GM23248 (cell line): ENCODE data around the gene ISG20L2. TPM values are rescaled to one million over a fixed set of nuclear protein-coding genes. Genes with fewer than 3 reads are reported as not detected.

Source experiments
- DNase-seq: peaks from one replicate; pipeline ENCODE4 v3.0.0-alpha.2; 2015
- H2AFZ ChIP-seq: fragments of 200-600 bp; sonication (generic); 2 replicates; pipeline ENCODE4 v1.6.1; 2016; ENCODE audit warnings: antibody characterized with exemption
- H3F3A ChIP-seq: fragments of 200-600 bp; sonication (generic); 2 replicates; pipeline ENCODE4 v1.6.1; 2016; ENCODE audit warnings: mild to moderate bottlenecking, antibody characterized with exemption, mixed run types; ENCODE audit not compliant: insufficient read depth
- H3K27ac ChIP-seq: fragments of 200-600 bp; sonication (generic); 2 replicates; pipeline ENCODE4 v1.5.1; 2016; ENCODE audit warnings: mild to moderate bottlenecking
- H3K27me3 ChIP-seq: fragments of 200-600 bp; sonication (generic); replicated peaks from 2 replicates; pipeline ENCODE4 v1.6.1; 2016; ENCODE audit warnings: mild to moderate bottlenecking; ENCODE audit not compliant: insufficient read depth
- H3K36me3 ChIP-seq: fragments of 200-600 bp; sonication (generic); 2 replicates; pipeline ENCODE4 v1.6.1; 2016; ENCODE audit warnings: low read depth, mild to moderate bottlenecking
- H3K4me1 ChIP-seq: fragments of 200-600 bp; sonication (generic); 2 replicates; pipeline ENCODE4 v1.6.1; 2016; ENCODE audit warnings: mild to moderate bottlenecking; ENCODE audit not compliant: insufficient read depth
- H3K4me2 ChIP-seq: fragments of 200-600 bp; sonication (generic); one replicate; pipeline ENCODE4 v1.6.1; 2016; ENCODE audit warnings: mild to moderate bottlenecking; ENCODE audit not compliant: unreplicated experiment
- H3K4me3 ChIP-seq: fragments of 200-600 bp; sonication (generic); 2 replicates; pipeline ENCODE4 v1.5.1; 2016; ENCODE audit warnings: mild to moderate bottlenecking
- H3K79me2 ChIP-seq: fragments of 200-600 bp; sonication (generic); 2 replicates; pipeline ENCODE4 v1.6.1; 2016; ENCODE audit warnings: mild to moderate bottlenecking; ENCODE audit not compliant: insufficient read depth
- H3K9ac ChIP-seq: fragments of 200-600 bp; sonication (generic); 2 replicates; pipeline ENCODE4 v1.6.1; 2016; ENCODE audit warnings: mild to moderate bottlenecking
- H3K9me2 ChIP-seq: fragments of 200-600 bp; sonication (generic); 2 replicates; pipeline ENCODE4 v1.6.1; 2016; ENCODE audit warnings: mixed run types, mild to moderate bottlenecking, moderate library complexity; ENCODE audit not compliant: insufficient read depth
- H3K9me3 ChIP-seq: fragments of 200-600 bp; sonication (generic); one replicate; pipeline ENCODE4 v1.6.1; 2017; ENCODE audit warnings: low read depth
- H4K20me1 ChIP-seq: fragments of 200-600 bp; sonication (generic); 2 replicates; pipeline ENCODE4 v1.6.0; 2016; ENCODE audit not compliant: insufficient read depth
- EZH2 ChIP-seq: fragments of 200-600 bp; sonication (generic); IDR thresholded peaks from 2 replicates; pipeline ENCODE4 v1.6.1; 2018; ENCODE audit warnings: antibody characterized with exemption, mild to moderate bottlenecking; ENCODE audit not compliant: insufficient read depth, poor library complexity, severe bottlenecking
- EZH2phosphoT487 ChIP-seq: fragments of 200-600 bp; sonication (generic); IDR thresholded peaks from 2 replicates; pipeline ENCODE4 v1.6.1; 2018; ENCODE audit warnings: antibody characterized with exemption, moderate library complexity, mild to moderate bottlenecking, low read depth; ENCODE audit not compliant: insufficient read depth
- WGBS, 2 experiments: methylation state at CpG; one replicate each; pipeline ENCODE4 v1.1.6; 2015 to 2017; ENCODE audit warnings: low lambda C conversion rate in 2 of 2, low coverage in 1 of 2; ENCODE audit errors: missing lambda C conversion rate in 2 of 2; 5-methylcytosine and 5-hydroxymethylcytosine counted together
- in situ Hi-C: fragments of 300-500 bp; cut with MboI; formaldehyde crosslinking; loops from 2 replicates; pipeline ENCODE4 v1.15.0; 2020
- polyA plus RNA-seq: library from polyadenylated mRNA; unstranded; fragments of >200 nt; fragmentation: Nextera tagmentation; extraction: Ambion mirVana; gene quantifications from 2 replicates; pipeline ENCODE4 v1.2.1, GENCODE V29; 2016
- total RNA-seq: library from RNA; depleted of rRNA; stranded (reverse); fragments of >200 nt; shearing (Covaris generic); gene quantifications from 2 replicates; pipeline ENCODE4 v1.2.3, GENCODE V29; 2014

ISG20L2 gene
- total and polyA plus RNA-seq, 2 experiments from 2014 or later = 10.4 to 17.8 TPM

DNA sequence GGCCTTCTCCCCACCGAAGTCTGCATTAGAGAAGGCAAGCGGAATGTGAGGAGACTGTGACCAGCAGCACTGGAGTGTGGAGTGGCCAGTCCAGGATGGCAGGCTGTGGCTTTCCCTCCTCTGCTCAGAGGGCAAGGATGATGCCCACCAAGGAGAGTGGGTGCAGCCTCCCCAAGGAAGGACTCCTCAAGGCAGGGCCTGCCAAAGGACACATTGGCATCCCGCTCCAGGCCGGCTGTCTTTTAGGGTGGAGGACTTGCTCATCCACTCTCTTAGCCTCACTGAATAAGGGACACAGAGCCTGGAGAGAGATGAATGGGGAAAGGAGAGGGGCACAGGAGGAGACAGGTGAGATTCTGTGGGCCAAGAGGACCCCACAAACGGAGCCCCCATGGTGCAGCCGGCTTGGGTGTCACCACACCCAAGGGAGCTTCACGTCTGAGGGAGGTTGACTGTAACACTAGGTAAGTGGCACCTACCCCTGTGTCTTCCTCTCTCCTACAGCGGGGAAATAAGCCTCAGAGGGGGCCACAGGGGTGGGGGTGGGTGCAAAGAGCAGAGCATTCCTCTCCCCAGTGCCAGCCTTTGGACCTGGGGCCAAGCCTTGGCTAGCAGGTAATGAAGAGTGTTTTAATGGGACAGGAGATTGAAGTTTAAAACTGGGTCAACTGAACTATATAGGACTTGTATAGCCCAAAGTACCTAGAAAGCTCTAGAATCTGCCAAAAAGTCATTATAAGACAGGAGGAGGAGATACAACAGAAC, 47.2 kb downstream of the ISG20L2 start:
- Histone ChIP-seq H4K20me1 (no peaks in the 10 kb centered on the region), H3K9ac (no peak overlapping the region), H3K27me3 (no peaks in the 10 kb centered on the region; the same call in 1 of the 2 replicates), H2AFZ (no peak overlapping the region), H3K4me2 (no peak overlapping the region), H3K4me1 (peaks cover 22% of the 10 kb centered on the region), H3K27ac (no peak overlapping the region), H3K9me3 (no peaks in the 10 kb centered on the region), H3F3A (peaks cover 14% of the 10 kb centered on the region), H3K9me2 (no peaks in the 10 kb centered on the region), H3K79me2 (no peaks in the 10 kb centered on the region), H3K4me3 (no peak overlapping the region), H3K36me3 (no peaks in the 10 kb centered on the region)
- 78 to 83% methylated on average over 8 of the region's 8 CpGs for WGBS, 2 experiments
- DNase-seq = no peak
- no peak for TF ChIP-seq EZH2phosphoT487
- TF ChIP-seq EZH2 = no peak
- in situ Hi-C loops = no loop called here

DNA sequence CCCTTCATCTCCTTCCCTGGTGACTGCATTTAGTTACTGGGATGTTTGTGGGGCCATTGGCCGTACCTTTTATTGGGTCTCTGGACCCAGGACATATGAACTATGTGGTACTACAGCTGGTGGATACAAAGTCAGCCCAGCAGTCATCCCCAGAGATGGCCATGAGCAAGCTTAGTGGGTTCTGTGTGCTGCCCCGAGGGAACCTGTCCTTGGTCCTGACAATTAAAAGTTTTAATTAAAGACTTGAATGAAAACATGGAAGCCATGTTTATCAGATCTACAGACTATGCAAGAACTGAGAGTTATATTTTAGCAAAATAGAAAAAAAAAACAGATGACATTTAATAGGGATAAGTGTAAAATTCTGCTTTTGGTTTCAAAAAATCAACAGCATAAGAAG, 48.5 kb downstream of the ISG20L2 start:
- DNase-seq = no peak
- Histone ChIP-seq H3K9ac (no peak overlapping the region), H3K79me2 (no peaks in the 10 kb centered on the region), H3K36me3 (no peaks in the 10 kb centered on the region), H3K9me3 (no peaks in the 10 kb centered on the region), H3K27ac (no peak overlapping the region), H3F3A (peaks cover 9% of the 10 kb centered on the region), H3K9me2 (no peaks in the 10 kb centered on the region), H3K4me3 (no peak overlapping the region), H3K4me1 (peaks cover 16% of the 10 kb centered on the region), H4K20me1 (no peaks in the 10 kb centered on the region), H3K4me2 (no peak overlapping the region), H3K27me3 (no peaks in the 10 kb centered on the region; the same call in 1 of the 2 replicates), H2AFZ (no peak overlapping the region)
- in situ Hi-C loops = no loop called here
- no peak for TF ChIP-seq EZH2phosphoT487
- TF ChIP-seq EZH2 = no peak
- WGBS, 2 experiments = 56 to 63% methylated on average over 2 of the region's 2 CpGs

DNA sequence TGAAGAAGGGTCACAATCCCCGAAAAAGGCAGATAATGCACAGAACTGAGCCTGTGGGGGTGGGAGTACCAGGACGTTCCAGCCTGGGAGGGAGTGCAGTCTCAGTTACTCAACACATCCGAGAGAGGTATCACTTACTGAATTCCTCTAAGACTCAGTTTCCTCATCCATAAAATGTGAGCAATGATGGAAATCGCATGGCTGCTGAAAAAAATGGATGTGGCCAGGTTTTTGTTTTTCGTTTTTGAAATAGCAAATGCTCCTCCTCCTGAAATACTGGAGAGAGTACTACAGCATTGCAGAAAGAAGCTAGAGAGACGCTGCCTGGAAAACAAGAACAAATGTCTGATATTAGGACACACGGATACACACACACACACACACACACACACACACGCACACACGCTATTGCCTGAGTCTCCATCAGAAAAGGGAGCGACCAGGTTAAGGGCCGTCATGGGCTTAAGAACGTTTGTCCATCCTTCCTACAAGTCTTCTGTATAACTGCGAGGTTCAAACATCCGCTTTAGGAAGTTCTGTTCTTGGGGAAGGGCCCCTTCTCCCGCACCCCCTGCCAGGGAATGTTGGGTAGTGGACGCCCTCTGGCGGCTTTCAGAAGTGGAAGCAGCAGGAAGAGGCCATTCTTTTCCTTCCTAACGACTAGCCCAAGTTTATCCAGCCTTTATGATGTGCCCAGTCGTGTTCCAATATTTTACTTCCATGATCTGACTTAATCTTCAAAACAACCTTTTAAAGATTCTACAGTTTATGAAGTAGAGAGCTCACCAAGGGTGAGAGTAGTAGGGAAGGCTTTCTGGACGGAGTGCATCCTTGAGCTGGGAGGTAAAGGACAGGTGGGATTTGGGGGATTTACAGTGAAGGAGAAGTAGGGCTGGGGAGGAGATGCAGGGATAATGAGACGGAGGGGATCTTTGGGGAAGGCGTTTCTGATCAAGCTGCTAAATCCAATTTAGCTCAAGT, 50.7 kb downstream of the ISG20L2 start:
- WGBS, 2 experiments = 1 to 3% methylated on average over 22 of the region's 22 CpGs
- H3K27me3 ChIP-seq = no peaks in the 10 kb centered on the region; the same call in 1 of the 2 replicates
- peaks cover 6% of the 10 kb centered on the region for H3K4me1 ChIP-seq
- no peaks in the 10 kb centered on the region for H3K9me3 ChIP-seq
- peak; percentile 82 for DNase-seq
- H3F3A ChIP-seq = no peaks in the 10 kb centered on the region
- in situ Hi-C loops = no loop called here
- H4K20me1 ChIP-seq = no peaks in the 10 kb centered on the region
- peak overlapping the region; percentile 79 for H2AFZ ChIP-seq
- no peak overlapping the region for H3K27ac ChIP-seq
- peak overlapping the region; percentile 65 for H3K4me3 ChIP-seq
- no peaks in the 10 kb centered on the region for H3K9me2 ChIP-seq
- H3K79me2 ChIP-seq = no peaks in the 10 kb centered on the region
- H3K4me2 ChIP-seq = peak overlapping the region; percentile 91
- TF ChIP-seq EZH2phosphoT487 (no peak), EZH2 (no peak)
- H3K36me3 ChIP-seq = no peaks in the 10 kb centered on the region
- H3K9ac ChIP-seq = peak overlapping the region; percentile 22

DNA sequence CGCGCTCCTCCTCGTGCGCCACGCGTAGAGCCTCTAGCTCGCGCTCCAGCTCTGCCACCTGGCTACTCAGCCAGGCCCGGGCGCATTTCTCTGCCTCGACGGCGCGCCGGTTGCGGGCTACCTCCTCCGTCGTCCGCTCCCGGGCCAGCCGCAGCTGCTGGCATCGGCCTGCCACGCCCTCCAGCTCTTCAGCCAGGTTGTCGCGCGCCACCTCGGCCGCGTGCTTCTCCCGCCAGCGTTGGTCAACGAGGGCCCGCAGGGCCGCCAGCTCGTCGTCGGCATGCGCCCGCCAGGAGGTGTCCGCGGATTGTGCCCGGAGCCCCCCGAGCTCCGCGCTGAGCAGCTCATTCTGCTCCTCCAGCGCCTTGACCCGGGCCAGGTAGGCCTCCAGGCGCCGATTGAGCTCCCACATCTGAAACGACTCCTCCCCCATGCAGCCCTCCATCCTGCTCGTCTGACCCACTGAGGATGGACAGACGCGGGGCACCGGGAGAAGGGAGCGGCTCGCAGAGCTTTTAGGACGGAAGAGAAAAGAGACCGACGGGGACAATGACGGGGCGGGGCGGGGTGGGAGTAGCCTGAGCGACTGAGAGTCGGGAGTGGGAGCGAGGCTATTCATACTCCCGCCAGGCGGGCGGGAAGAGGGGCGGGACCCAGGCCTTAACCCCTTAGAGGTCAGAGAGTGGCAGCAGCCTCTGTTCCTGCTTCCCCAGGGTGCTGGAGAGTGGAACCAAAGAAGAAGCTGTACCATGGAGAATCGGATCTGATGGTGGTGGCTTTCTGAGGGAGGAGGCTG, 51.5 kb downstream of the ISG20L2 start, which contains the start of gene NES:
TSS of gene NES (minus strand) at position 588 of the 796 bp plus-strand sequence. CDS start at position 445, 143 bp downstream.
- H2AFZ ChIP-seq = peak within 1 kb of the TSS; percentile 79
- peak within 1 kb of the TSS; percentile 59 for H3K9ac ChIP-seq
- peak within 1 kb of the TSS; percentile 91 for H3K4me2 ChIP-seq
- H3K9me3 ChIP-seq = no peaks in the 10 kb centered on the region
- H3K36me3 ChIP-seq = no peaks in the 10 kb centered on the region
- in situ Hi-C loops = no loop called here
- no peaks in the 10 kb centered on the region for H4K20me1 ChIP-seq
- no peaks in the 10 kb centered on the region for H3K9me2 ChIP-seq
- WGBS, 2 experiments = 1 to 3% methylated on average over 44 to 61 of the region's 70 CpGs
- H3K4me1 ChIP-seq = peaks cover 6% of the 10 kb centered on the region
- no peaks in the 10 kb centered on the region for H3K79me2 ChIP-seq
- H3F3A ChIP-seq = no peaks in the 10 kb centered on the region
- H3K27me3 ChIP-seq = no peaks in the 10 kb centered on the region; the same call in 1 of the 2 replicates
- DNase-seq = peak; percentile 67
- H3K4me3 ChIP-seq = peak within 1 kb of the TSS; percentile 65
- H3K27ac ChIP-seq = no peak within 1 kb of the TSS
- TF ChIP-seq EZH2 = no peak
- TF ChIP-seq EZH2phosphoT487 = no peak
